PC-3 (cell line): Measurements from ENCODE around the gene PXN. TPM values are rescaled to one million over a fixed set of nuclear protein-coding genes. Genes with fewer than 3 reads are reported as not detected.
A peak's percentile ranks its signal among the peaks of the same experiment; 100 is the strongest.

Experiments used
- ATAC-seq: fragments of 200-7000 bp; cut with Tn5 transposase; 2 replicates; pipeline ENCODE4 v1.9.1; 2020; ENCODE audit warnings: mild to moderate bottlenecking, moderate library complexity
- BruUV-seq: library from RNA; stranded (reverse); fragments of 400-500 nt; replicated peaks from 2 replicates; lab custom pipeline; 2021; lab: Mats Ljungman, UMichigan
- CTCF ChIA-PET: fragments of 300-600 bp; sonication (Branson Sonifier 250); formaldehyde crosslinking; loops from one replicate; lab custom pipeline; 2022; ENCODE audit warnings: antibody characterized with exemption; lab: Charles Lee
- POLR2A ChIA-PET: fragments of 300-600 bp; sonication (Branson Sonifier 250); formaldehyde crosslinking; loops from one replicate; lab custom pipeline; 2022; ENCODE audit warnings: antibody characterized with exemption; ENCODE audit not compliant: unreplicated experiment; lab: Charles Lee
- DNase-seq: peaks from one replicate; pipeline ENCODE4 v3.0.0-alpha.2; 2015
- H2AFZ ChIP-seq: fragments of 300-600 bp; sonication (generic); 2 replicates; pipeline ENCODE4 v1.6.0; 2016; ENCODE audit warnings: antibody characterized with exemption, low read length
- H3F3A ChIP-seq: fragments of 300-600 bp; sonication (generic); one replicate; pipeline ENCODE4 v1.6.0; 2017; ENCODE audit warnings: antibody characterized with exemption, low read length, control low read depth, mild to moderate bottlenecking; ENCODE audit not compliant: unreplicated experiment
- H3K27ac ChIP-seq: fragments of 300-600 bp; sonication (generic); 2 replicates; pipeline ENCODE4 v1.5.1; 2016; ENCODE audit warnings: mild to moderate bottlenecking, low read length
- H3K27me3 ChIP-seq: fragments of 300-600 bp; sonication (generic); 2 replicates; pipeline ENCODE4 v1.6.1; 2016; ENCODE audit warnings: low read length, mixed read lengths
- H3K36me3 ChIP-seq: fragments of 300-600 bp; sonication (generic); 2 replicates; pipeline ENCODE4 v1.6.1; 2016; ENCODE audit warnings: low read depth, mixed run types, low read length, mixed read lengths
- H3K4me1 ChIP-seq: fragments of 300-600 bp; sonication (generic); 2 replicates; pipeline ENCODE4 v1.5.1; 2016; ENCODE audit warnings: low read length; ENCODE audit not compliant: insufficient read depth
- H3K4me2 ChIP-seq: fragments of 300-600 bp; sonication (generic); 2 replicates; pipeline ENCODE4 v1.6.0; 2016; ENCODE audit warnings: low read length
- H3K4me3 ChIP-seq: fragments of 300-600 bp; sonication (generic); 2 replicates; pipeline ENCODE4 v1.5.1; 2016; ENCODE audit warnings: mild to moderate bottlenecking, low read length, mixed read lengths
- H3K79me2 ChIP-seq: fragments of 300-600 bp; sonication (generic); 2 replicates; pipeline ENCODE4 v1.6.1; 2017; ENCODE audit warnings: low read length, mixed read lengths
- H3K9ac ChIP-seq: fragments of 300-600 bp; sonication (generic); 2 replicates; pipeline ENCODE4 v1.6.0; 2016; ENCODE audit warnings: mild to moderate bottlenecking, low read length
- H3K9me2 ChIP-seq: fragments of 300-600 bp; sonication (generic); replicated peaks from 2 replicates; pipeline ENCODE4 v1.6.1; 2016; ENCODE audit warnings: mixed run types, low read length, mixed read lengths
- H3K9me3 ChIP-seq: fragments of 300-600 bp; sonication (generic); 2 replicates; pipeline ENCODE4 v1.6.1; 2016; ENCODE audit warnings: low read length, mixed read lengths
- H4K20me1 ChIP-seq: fragments of 300-600 bp; sonication (generic); 2 replicates; pipeline ENCODE4 v1.6.1; 2016; ENCODE audit warnings: low read length, mixed read lengths
- CTCF ChIP-seq: fragments of 300-600 bp; sonication (generic); conservative IDR thresholded peaks from 2 replicates; pipeline ENCODE4 v1.5.1; 2017; ENCODE audit warnings: antibody characterized with exemption, low read depth, mild to moderate bottlenecking, low read length
- EZH2 ChIP-seq: fragments of 300-600 bp; sonication (generic); IDR thresholded peaks from one replicate; pipeline ENCODE4 v1.6.1; 2017; ENCODE audit warnings: antibody characterized with exemption, mild to moderate bottlenecking, low read length; ENCODE audit not compliant: unreplicated experiment
- EZH2phosphoT487 ChIP-seq: fragments of 300-600 bp; sonication (generic); IDR thresholded peaks from 2 replicates; pipeline ENCODE4 v1.6.1; 2018; ENCODE audit warnings: mild to moderate bottlenecking, antibody characterized with exemption, low read length, borderline replicate concordance
- intact Hi-C: fragments of 100-400 bp; cut with micrococcal nuclease; formaldehyde crosslinking; loops from 2 replicates; pipeline ENCODE4 v1.9.0; 2023
- total RNA-seq: library from RNA; depleted of rRNA; stranded (reverse); fragments of >200 nt; gene quantifications from 2 replicates; pipeline ENCODE4 v1.2.3, GENCODE V29; 2014

The PXN gene
- total RNA-seq, 1 experiment from 2014 or later: 313 TPM

GRCh38 chr12:120292411-120292660, 26.8 kb upstream of the PXN start:
- ATAC-seq: peak; percentile 2
- Histone ChIP-seq H2AFZ (no peak overlapping the region), H3K4me2 (peak overlapping the region; percentile 58), H3K79me2 (no peaks in the 10 kb centered on the region), H3K4me3 (peak overlapping the region; percentile 66), H3K36me3 (no peaks in the 10 kb centered on the region), H3K9ac (peak overlapping the region; percentile 78), H3K9me2 (no peaks in the 10 kb centered on the region), H3K27ac (peak overlapping the region; percentile 91), H3K9me3 (no peaks in the 10 kb centered on the region), H3F3A (peaks cover 22% of the 10 kb centered on the region), H3K4me1 (peaks cover 14% of the 10 kb centered on the region), H3K27me3 (no peaks in the 10 kb centered on the region), H4K20me1 (no peaks in the 10 kb centered on the region)
- BruUV-seq: TSS peak; percentile 98
- ChIA-PET POLR2A (interaction anchor here (0.6 to 2.9 kb wide), 10 partner anchors 10 to 182 kb away, joined by 3 to 72 read pairs (median 12); partner anchors contain the start of genes RPLP0 and SIRT4), CTCF (interaction anchor here (1.7 kb wide), 1 partner anchor 10 kb away, joined by 18 read pairs; the partner anchor contains the start of gene SIRT4)
- no peak for DNase-seq
- intact Hi-C loops: loop anchor here (5.0 kb wide), 1 partner anchor 395 kb away; the partner anchor contains the start of gene MLEC
- TF ChIP-seq EZH2 (no peak), CTCF (no peak), EZH2phosphoT487 (no peak)

- Histone ChIP-seq H3K4me2 (peak overlapping the region; percentile 75), H3K9ac (peak overlapping the region; percentile 11; the same call in 1 of the 2 replicates), H3K4me1 (peaks cover 25% of the 10 kb centered on the region), H3K36me3 (no peaks in the 10 kb centered on the region), H3K79me2 (no peaks in the 10 kb centered on the region), H3K9me3 (no peaks in the 10 kb centered on the region), H3K27ac (peak overlapping the region; percentile 91), H3K27me3 (no peaks in the 10 kb centered on the region), H3K4me3 (peak overlapping the region; percentile 46; the same call in 1 of the 2 replicates), H4K20me1 (no peaks in the 10 kb centered on the region), H3K9me2 (no peaks in the 10 kb centered on the region), H2AFZ (no peak overlapping the region), H3F3A (peaks cover 20% of the 10 kb centered on the region)
- POLR2A ChIA-PET: interaction anchor here (0.5 to 2.9 kb wide), 33 partner anchors 8 to 1918 kb away, joined by 3 to 73 read pairs (median 5); partner anchors contain the start of genes PXN, RPLP0 and SIRT4
- TF ChIP-seq EZH2: no peak
- TF ChIP-seq EZH2phosphoT487: no peak
- TF ChIP-seq CTCF: no peak
- CTCF ChIA-PET: interaction anchor here (0.6 to 1.6 kb wide), 5 partner anchors 15 to 89 kb away, joined by 6 to 26 read pairs (median 9); partner anchors contain the start of genes PXN and RPLP0
- intact Hi-C loops: loop anchor here (1.0 to 5.0 kb wide), 3 partner anchors 26 to 397 kb away; partner anchors contain the start of gene MLEC
- DNase-seq (no peak), ATAC-seq (peak; percentile 2)
- BruUV-seq: no TSS peak
These were observed 25.2 kb upstream of the PXN start for GRCh38 chr12:120290609-120291305.

- ChIA-PET CTCF (interaction anchor here (0.6 kb wide), 1 partner anchor 90 kb away, joined by 3 read pairs; no protein-coding TSS in a partner anchor), POLR2A (no interaction called here)
- Histone ChIP-seq H3F3A (peaks cover 14% of the 10 kb centered on the region), H3K36me3 (no peaks in the 10 kb centered on the region), H3K27ac (no peak overlapping the region), H3K4me1 (peaks cover 18% of the 10 kb centered on the region), H3K4me3 (no peak overlapping the region), H3K9ac (no peak overlapping the region), H3K27me3 (no peaks in the 10 kb centered on the region), H3K79me2 (no peaks in the 10 kb centered on the region), H3K4me2 (no peak overlapping the region), H2AFZ (no peak overlapping the region), H3K9me2 (no peaks in the 10 kb centered on the region), H4K20me1 (no peaks in the 10 kb centered on the region), H3K9me3 (no peaks in the 10 kb centered on the region)
- no peak for TF ChIP-seq EZH2
- no peak for TF ChIP-seq CTCF
- no peak for TF ChIP-seq EZH2phosphoT487
- ATAC-seq (no peak), DNase-seq (no peak)
- intact Hi-C loops: no loop called here
- no TSS peak for BruUV-seq
These were observed 22.0 kb upstream of the PXN start for GRCh38 chr12:120287491-120287890.
